Fibroblast of peridontal ligament (primary cell): ENCODE measurements around the gene RHOB.
"Not testable (repeated sequence)": the region's sequence is repeated elsewhere in the genome, so short reads cannot be mapped to it uniquely, and the experiment has no call there.

Source experiments
- DNase-seq: peaks from one replicate; pipeline ENCODE4 v3.0.0-alpha.2; 2010; ENCODE audit errors: extremely low read depth

The RHOB gene

GRCh38 chr2:20493095-20493494, 46.2 kb downstream of the RHOB start:
- not testable (repeated sequence) for DNase-seq

GRCh38 chr2:20494241-20494640, 47.4 kb downstream of the RHOB start:
- DNase-seq = peak; percentile 70

- DNase-seq = peak; percentile 79
These were observed 49.4 kb downstream of the RHOB start for GRCh38 chr2:20496076-20496872.

GRCh38 chr2:20496942-20497341, 50.1 kb downstream of the RHOB start:
- no peak for DNase-seq
